ENCODE data around the gene C22orf15. TPM values are rescaled to one million over a fixed set of nuclear protein-coding genes. Genes with fewer than 3 reads are reported as not detected.

C22orf15 gene
- total and polyA plus RNA-seq, 2 of the 8 experiments (the other 6 are each of a cell fraction or from before 2014, with no cell fraction given): 4.2 to 4.9 TPM

DNA sequence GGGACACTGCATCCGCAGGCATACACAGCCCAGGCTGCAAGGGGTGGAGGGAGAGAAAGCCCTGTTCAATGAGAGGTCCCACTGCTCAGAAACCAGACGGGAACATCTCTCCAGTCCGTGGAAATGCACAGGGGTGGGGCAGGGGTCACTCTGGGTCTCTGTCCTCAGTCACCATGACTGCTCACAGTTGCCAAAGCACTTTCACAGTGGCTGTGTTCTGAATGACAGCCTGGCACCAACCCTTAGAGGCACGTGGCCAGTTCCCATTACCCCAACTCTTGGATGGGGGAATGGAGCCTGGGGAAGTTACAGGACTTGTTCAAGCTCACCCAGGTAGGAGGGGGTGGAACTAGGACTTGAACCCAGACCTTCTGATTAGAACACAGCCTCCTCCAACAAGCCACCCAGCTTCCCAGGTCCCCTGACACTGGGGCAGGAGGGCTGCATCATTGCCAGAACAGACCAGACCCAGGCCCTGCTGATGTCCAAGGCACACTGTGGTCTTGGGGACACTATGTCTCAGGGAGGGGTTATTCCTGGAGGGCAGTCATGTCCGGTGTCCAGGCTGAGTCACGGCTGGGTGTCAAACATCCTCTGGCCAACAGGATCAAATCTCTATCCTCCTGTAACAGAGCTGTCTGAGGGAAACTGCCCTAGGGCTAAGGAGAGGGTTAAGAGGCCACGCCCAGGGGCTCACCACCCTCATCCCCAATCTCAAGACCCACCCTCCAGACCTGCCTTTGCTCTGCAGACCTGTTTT lies 20.1 kb upstream of the C22orf15 start (continued):
- TF ChIP-seq GTF2F1 (IDR thresholded peaks at IDR 0.05; ENCODE audit: borderline replicate concordance, low read depth, low read length) (no peak), EP300 (IDR thresholded peaks at IDR 0.05; ENCODE audit: borderline replicate concordance in 1 of 2, low read depth in 2 of 2, low read length in 2 of 2) (no peak), RFX5 (IDR thresholded peaks at IDR 0.05; ENCODE audit: borderline replicate concordance, low read depth, low read length) (no peak)

All from H1 (cell line).